Fibroblast of peridontal ligament (primary cell): ENCODE measurements around the gene ZNF667.

Experiments used
- DNase-seq: peaks from one replicate; pipeline ENCODE4 v3.0.0-alpha.2; 2010; ENCODE audit errors: extremely low read depth

Gene ZNF667

GRCh38 chr19:56393119-56394012 lies 83.8 kb downstream of the ZNF667 start, which contains the start of gene ZNF582:
Gene ZNF582, minus strand, starts transcription at chr19:56393534. Its CDS starts 1,782 bp downstream, at chr19:56391752.
- DNase-seq, result peak; percentile 96
